Stimulated activated effector memory CD8-positive, alpha-beta T cell treated with anti-CD3 and anti-CD28 coated beads, Interleukin-12 subunit alpha, Interleukin-12 subunit beta, amount 100 ng/mL, for 72 hours (primary cell): ENCODE measurements around the gene PARVG.

Experiments used
- ATAC-seq: fragments of 150-1000 bp; cut with Tn5 transposase; 2 replicates; pipeline ENCODE4 v1.10.0; 2021
- DNase-seq, 2 donors: peaks; one replicate each; pipeline ENCODE4 v3.0.0; 2021 to 2022; ENCODE audit warnings: low spot score in 2 of 2
- H3K27ac Mint-ChIP-seq: one replicate; pipeline ENCODE4 v1.8.0; 2022; ENCODE audit warnings: mild to moderate bottlenecking, mixed read lengths
- H3K36me3 Mint-ChIP-seq: one replicate; pipeline ENCODE4 v1.8.0; 2022; ENCODE audit warnings: mild to moderate bottlenecking, mixed read lengths
- H3K4me1 Mint-ChIP-seq: one replicate; pipeline ENCODE4 v1.8.0; 2022; ENCODE audit warnings: mixed read lengths
- H3K4me3 Mint-ChIP-seq: one replicate; pipeline ENCODE4 v1.8.0; 2022; ENCODE audit warnings: mild to moderate bottlenecking, mixed read lengths
- H3K9me3 Mint-ChIP-seq: one replicate; pipeline ENCODE4 v1.8.0; 2022; ENCODE audit warnings: mixed read lengths

Gene PARVG

DNA sequence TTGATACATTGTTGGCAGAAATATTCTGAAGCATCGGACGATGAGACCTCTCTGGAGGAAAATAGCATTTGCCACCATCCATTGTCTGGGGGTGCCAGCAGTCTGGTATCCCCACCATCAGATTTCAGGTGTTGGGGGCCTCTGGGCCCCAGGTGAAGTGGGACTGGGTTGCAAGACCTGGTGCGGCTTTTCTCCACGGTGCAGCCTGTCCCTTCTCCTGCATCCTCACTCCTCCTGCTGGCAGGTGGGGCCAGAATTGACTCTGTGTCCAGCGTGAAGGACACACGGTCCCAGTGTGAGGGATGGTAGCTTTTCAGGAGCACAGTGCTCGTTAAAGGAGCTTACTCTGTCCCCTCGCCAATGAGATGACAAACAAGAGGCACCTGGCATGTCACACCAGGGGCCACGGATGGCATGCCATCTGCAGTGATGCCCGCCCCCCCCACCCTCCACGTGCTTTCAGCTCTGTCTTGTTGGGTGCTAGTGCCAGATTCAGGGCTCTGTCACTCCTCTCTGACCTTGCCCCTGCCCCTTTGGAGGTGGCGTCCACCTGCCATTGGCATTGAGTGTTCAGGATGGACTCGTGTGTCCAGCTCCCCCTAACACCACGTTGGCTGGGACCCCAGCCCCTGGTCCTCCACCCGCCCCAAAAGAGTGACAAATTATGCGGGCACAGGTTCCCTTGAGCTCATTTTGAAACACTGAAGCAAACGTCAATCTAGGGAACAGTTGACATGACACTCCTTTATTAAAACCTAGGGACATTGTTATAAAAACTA lies 62.4 kb downstream of the PARVG start:
- Mint-ChIP-seq H3K27ac (no peak overlapping the region), H3K4me1 (no peaks in the 10 kb centered on the region), H3K9me3 (no peaks in the 10 kb centered on the region), H3K36me3 (no peaks in the 10 kb centered on the region), H3K4me3 (no peak overlapping the region)
- ATAC-seq (no peak), DNase-seq (no peak)

DNA sequence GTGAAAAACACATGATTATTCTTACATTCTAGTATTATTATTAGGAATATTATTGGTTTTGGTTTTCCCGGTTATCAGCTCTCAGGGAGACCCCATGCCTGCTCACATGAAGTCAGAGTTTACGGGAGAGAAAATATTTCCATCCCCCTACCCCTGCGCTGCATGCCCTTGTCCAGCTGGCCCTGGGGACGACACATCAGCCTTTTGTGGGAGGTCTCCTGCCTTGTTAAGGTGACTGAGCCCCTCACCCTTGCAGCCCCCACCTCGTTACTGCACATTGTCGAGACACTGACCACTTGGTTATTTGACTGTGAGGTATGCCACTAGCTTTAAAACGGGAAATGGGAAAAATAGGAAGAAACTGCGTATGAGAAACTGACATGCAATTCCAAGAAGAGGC lies 63.0 kb downstream of the PARVG start:
- Mint-ChIP-seq H3K27ac (no peak overlapping the region), H3K4me1 (no peaks in the 10 kb centered on the region), H3K9me3 (no peaks in the 10 kb centered on the region), H3K36me3 (no peaks in the 10 kb centered on the region), H3K4me3 (no peak overlapping the region)
- no peak for ATAC-seq
- no peak for DNase-seq

DNA sequence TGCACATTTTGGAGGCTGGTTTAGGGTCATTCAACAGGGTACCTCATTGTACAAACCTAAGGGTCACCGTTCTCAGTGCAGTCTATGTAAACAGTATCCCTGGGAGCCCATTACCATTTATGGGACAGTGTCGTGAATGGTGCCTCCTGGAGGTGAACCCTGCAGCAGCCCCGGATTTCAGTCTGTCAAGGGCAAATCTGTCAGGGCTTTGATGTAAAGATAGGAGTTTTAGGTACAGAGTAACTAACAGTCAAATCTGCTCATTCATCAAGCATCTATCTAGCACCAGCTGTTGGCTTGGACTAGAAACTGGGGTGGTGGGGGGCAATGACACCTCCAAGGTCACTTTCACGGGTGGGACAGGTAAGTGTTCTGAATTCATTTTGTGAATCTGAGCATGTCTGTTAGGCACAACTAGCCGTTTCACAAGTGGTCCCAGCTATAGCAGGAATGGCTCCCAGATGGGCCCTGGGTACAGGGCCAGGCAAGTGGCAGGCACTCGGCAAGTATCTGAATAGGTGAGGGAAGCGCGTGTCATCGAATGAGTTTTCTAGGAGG lies 63.6 kb downstream of the PARVG start:
- Mint-ChIP-seq H3K27ac (no peak overlapping the region), H3K36me3 (no peaks in the 10 kb centered on the region), H3K4me1 (no peaks in the 10 kb centered on the region), H3K4me3 (no peak overlapping the region), H3K9me3 (no peaks in the 10 kb centered on the region)
- no peak for ATAC-seq
- DNase-seq = no peak

DNA sequence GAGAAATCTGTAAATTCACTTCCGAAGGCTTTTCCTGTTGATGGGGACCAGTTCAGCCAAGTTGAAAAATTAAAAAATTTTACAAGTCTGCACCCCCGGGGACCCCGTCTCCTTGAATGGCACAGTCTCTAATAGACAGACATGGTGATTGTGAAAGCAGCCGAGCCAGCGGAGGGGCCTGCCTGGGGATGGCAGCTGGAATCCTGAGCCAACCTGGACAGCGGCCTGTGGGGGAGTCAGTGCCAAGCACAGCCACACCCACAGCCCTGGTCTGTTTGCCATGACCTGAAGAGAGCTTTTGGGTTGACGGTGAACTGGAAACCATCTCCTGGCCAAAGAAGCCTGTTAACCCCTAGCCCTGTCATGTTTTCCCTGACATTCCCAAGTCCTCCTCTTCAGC lies 64.7 kb downstream of the PARVG start:
- Mint-ChIP-seq H3K9me3 (peaks cover 5% of the 10 kb centered on the region), H3K36me3 (no peaks in the 10 kb centered on the region), H3K4me1 (no peaks in the 10 kb centered on the region), H3K27ac (no peak overlapping the region), H3K4me3 (no peak overlapping the region)
- ATAC-seq (no peak), DNase-seq (no peak)

DNA sequence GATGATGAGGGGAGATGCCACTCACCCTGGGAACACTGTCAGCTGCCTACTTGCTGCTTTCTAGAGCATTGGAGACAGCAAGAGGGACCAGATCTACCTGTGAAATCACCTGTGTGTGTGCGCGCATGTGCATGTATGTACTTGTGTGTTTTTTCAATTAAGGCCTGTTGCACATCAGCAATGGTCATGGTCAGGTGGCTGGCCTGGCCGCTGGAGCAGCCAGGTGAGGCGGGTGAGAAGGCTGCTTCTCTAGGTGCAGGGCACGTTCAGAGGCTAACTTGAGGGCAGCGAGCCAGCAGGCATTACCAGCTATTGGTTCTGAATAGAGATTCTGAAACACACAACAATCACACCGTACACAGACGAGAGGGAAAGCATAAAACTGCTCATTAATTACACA lies 65.1 kb downstream of the PARVG start:
- Mint-ChIP-seq H3K9me3 (peaks cover 5% of the 10 kb centered on the region), H3K27ac (no peak overlapping the region), H3K4me3 (no peak overlapping the region), H3K36me3 (no peaks in the 10 kb centered on the region), H3K4me1 (no peaks in the 10 kb centered on the region)
- ATAC-seq (no peak), DNase-seq (no peak)

DNA sequence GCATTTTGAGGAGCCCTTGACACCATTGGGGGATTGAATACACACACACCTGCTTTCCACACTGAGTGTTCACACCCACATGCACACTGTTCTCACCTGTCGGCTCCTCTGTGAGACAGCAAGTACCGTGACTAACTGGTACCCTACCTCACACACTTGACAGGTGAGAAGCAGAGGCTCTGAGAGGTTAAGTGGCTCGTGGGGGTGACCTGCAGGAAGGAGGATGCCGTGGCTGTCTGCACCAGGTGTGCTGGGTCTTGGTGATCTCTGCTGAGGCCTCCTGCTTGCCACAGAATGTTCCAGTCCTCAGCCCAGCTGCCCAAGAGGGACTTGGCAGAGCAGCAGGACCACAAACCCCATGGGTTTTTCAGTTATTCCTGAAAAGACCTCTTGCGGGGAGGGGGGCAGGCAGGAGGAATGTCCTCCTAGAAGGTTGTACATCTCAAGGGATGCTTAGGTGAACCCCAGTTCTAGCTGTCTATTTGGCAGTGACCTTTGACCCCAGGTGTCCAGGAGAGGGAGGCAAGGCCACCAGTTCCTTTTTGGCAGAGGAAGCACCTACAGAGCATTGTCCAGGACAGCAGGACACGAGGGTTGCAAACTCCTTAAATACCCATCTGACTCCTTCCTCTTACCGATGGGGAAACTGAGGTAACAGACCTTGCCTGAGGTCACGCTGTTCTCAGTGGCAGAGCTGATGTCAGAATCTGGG lies 66.0 kb downstream of the PARVG start:
- Mint-ChIP-seq H3K4me1 (no peaks in the 10 kb centered on the region), H3K4me3 (no peak overlapping the region), H3K36me3 (no peaks in the 10 kb centered on the region), H3K9me3 (peaks cover 5% of the 10 kb centered on the region), H3K27ac (no peak overlapping the region)
- no peak for DNase-seq
- ATAC-seq = no peak

DNA sequence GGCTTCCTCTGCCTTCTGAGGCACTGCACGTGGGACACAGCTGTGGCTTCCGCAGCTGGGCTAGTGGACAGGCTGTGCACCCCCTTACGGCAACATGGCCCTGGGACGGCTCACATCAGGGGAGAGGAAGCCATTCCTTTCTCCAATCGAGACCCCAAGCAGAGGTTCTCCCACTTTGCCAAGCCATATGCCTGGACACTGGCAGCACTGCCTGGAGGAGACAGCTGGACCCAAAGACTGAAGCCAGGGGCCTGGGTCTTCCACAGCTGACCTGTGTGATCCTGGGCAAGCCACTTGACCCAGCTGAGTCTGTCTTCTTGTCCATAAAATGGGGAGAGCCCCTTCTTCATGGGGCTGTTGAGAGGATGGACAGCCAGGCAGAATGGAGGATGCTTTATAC lies 66.6 kb downstream of the PARVG start:
- Mint-ChIP-seq H3K4me3 (no peak overlapping the region), H3K4me1 (no peaks in the 10 kb centered on the region), H3K36me3 (no peaks in the 10 kb centered on the region), H3K27ac (no peak overlapping the region), H3K9me3 (peaks cover 5% of the 10 kb centered on the region)
- peak in 1 of 2 donors; percentile 28 for DNase-seq
- no peak for ATAC-seq

DNA sequence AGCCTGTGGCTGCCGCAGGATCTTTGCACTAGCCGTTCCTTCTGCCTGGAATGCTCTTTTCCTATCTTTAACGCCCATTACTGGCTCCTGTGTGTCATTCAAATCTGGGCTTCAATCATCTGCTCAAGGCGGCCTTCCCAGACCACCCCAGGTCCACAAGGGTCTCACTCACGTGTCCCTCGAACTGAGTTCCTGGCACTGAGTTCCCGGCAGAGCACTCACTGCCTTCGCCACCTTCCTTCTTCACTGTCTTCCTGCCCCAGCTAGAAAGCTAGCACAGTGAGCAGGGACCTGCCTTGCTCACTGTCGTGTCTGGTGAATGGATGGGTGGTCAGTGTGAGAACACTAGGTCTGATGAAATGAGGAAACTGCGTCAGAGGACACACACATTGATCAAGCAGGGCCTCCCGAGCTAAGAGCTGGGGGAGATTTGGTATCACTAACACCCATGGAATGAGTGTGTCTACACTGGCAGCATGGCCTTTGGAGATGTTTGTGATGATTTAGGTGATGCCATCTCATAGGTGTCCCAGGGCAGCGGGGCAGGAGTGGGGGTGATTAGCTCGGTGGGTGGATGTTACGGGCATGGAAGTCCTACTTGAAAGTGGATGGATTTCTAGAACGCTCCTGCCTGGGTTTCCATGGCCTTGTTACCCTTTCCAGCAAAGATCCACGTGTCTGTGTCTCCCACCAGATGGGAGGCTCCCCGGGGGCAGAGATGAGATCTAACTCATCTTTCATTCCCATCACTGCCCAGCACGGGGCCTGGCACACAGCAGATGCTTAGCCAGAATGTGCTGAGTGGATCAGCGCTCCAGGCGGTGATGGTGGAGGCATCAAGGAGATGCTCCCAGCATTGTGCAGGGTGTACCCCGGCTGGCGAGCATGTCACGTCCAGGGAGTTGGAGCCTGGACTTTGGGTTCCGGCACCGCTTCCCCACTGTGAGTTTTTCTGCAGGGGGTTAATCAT lies 67.5 kb downstream of the PARVG start:
- Mint-ChIP-seq H3K4me1 (no peaks in the 10 kb centered on the region), H3K9me3 (peaks cover 5% of the 10 kb centered on the region), H3K36me3 (no peaks in the 10 kb centered on the region), H3K27ac (no peak overlapping the region), H3K4me3 (no peak overlapping the region)
- DNase-seq = peak in 1 of 2 donors; percentile 29
- ATAC-seq = no peak

DNA sequence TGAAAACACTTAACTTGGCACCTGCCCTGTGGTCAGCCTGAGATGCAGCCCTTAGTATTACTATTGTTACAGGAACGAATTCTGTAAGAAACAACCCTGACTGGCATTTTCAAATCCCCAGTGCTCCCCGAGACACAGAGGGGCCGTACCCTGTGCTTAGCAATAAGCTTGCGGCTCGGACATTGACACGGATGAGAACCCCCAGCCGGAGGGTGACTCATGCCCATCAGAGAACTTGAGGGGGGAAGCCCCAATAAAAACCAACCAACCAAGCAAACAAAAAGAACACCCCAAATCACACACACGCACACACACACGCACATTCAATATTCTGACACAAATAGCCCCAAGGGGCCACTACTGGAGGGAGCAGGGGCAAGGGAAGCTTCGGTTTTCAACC lies 68.2 kb downstream of the PARVG start:
- Mint-ChIP-seq H3K36me3 (no peaks in the 10 kb centered on the region), H3K9me3 (peaks cover 5% of the 10 kb centered on the region), H3K27ac (no peak overlapping the region), H3K4me3 (no peak overlapping the region), H3K4me1 (no peaks in the 10 kb centered on the region)
- DNase-seq (no peak), ATAC-seq (no peak)

DNA sequence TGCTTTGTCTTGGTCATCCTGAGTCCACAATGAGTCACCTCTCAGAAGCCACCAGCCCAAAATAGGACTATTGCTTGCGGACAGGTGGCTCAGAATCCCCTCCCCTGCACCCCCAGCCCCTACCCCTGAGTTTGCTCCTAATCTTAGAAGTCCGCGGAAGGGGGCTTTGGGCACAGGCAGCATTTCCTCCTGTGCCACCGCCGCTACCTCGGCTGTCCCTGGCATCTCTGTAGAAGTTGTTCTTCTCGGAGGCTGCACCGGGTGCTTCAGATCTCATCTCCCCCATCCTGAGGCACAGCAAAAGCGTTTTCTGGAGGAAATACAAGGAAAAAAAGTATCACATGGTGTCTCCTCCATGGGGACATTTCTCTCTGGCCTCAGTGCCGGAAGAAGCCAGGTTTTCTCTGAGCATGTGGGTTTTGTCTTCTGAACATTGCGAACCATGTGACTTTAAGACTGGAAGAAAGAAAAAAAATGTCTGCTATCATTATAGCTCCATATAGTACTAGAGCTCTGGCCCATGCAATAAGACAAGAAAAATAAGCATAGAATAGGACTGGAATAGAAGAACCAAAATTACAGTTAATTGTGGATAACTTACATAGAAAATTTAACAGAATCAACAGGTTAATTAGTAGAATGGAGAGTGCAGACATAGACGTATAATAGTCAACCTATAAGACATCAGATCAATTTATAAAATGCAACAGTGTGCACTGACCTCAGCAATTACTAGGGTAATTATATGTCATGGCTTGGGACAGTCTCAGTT lies 68.8 kb downstream of the PARVG start:
- Mint-ChIP-seq H3K9me3 (peaks cover 5% of the 10 kb centered on the region), H3K4me3 (no peak overlapping the region), H3K36me3 (no peaks in the 10 kb centered on the region), H3K27ac (no peak overlapping the region), H3K4me1 (no peaks in the 10 kb centered on the region)
- DNase-seq = no peak
- ATAC-seq = no peak

DNA sequence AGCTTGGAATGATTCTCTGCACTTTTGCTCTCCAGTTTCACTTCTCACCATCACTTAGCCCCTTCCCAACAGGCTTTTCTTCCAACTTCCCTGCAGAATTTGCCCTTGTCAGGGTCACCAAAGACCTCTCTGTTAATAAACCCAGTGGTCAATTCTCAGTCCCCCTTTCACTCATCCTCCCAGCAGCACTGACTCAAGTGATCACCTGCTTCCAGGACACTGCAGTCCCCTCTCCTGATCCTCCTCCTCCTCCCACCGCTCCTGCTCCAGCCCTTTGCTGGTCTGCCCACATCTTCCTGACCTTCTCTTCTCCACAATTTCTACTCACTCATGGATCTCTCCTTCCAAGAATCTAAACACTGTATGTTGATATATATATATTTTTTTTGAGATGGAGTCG lies 74.1 kb downstream of the PARVG start:
- Mint-ChIP-seq H3K27ac (no peak overlapping the region), H3K4me3 (no peak overlapping the region), H3K9me3 (peaks cover under 1% of the 10 kb centered on the region), H3K36me3 (no peaks in the 10 kb centered on the region), H3K4me1 (no peaks in the 10 kb centered on the region)
- DNase-seq (no peak), ATAC-seq (no peak)

DNA sequence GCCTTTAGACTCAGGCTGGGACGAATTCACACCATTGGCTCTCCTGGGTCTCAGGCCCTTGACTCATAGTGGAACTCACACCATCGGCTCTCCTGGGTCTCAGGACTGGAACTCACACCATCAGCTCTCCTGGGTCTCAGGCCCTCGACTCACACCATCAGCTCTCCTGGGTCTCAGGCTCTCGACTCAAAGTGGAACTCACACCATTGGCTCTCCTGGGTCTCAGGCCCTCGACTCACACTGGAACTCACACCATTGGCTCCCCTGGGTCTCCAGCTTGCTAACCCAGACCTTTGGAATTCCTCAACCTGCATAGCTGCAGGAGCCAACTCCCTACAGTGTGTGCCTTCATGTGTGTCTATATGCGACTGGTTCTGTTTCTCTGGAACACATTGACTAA lies 75.4 kb downstream of the PARVG start:
- Mint-ChIP-seq H3K36me3 (no peaks in the 10 kb centered on the region), H3K4me1 (peaks cover under 1% of the 10 kb centered on the region), H3K9me3 (no peaks in the 10 kb centered on the region), H3K4me3 (no peak overlapping the region), H3K27ac (no peak overlapping the region)
- DNase-seq (no peak), ATAC-seq (no peak)

DNA sequence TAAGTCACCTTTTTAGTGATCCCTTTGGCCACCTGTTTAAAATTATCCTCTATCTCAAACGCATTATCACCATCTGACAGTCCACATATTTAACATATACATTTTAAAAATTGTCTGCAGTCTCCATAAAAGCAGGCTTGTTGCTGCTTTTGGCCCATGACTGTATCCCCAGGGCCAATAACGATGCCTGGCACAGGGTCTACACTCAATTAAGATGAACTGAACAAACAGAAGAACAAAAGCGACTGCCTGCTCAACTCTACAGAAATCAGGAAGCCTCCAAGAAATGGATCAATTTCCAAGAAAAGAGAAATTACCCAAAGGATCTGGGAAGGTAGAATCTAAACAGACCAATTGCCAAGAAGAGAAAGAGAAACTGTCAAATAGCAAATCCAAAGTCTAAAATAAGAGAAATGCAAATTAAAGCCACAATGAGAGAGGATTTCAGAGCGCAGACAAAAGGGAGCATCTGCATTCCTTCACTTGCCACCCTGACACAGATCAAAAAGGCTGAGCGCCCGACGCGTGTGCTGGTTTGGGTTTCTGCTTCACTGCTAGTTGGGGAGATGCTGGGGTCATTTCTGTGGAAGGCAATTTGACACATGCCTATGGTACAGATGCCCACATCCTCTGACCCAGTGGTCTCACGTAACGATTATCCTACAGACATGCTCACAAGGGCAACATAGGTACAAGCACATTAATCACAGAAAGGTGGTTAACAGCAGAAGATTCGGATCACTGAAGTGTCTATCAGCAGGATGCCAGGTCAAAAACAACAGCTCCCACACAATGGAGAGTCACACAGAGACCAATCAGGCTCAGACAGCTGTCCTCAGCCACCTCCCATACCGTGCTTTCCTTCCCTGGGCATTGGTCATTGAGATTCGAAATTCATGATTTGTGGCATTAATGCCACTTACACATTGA lies 76.1 kb downstream of the PARVG start:
- Mint-ChIP-seq H3K4me1 (peaks cover 8% of the 10 kb centered on the region), H3K9me3 (no peaks in the 10 kb centered on the region), H3K36me3 (no peaks in the 10 kb centered on the region), H3K4me3 (no peak overlapping the region), H3K27ac (no peak overlapping the region)
- no peak for ATAC-seq
- DNase-seq = no peak
